T-cell (primary cell): ENCODE data around the gene DSCAM. TPM values are rescaled to one million over a fixed set of nuclear protein-coding genes. Genes with fewer than 3 reads are reported as not detected.

Experiments used
- ATAC-seq, 4 experiments: fragments of 200-7000 bp in 3 of 4; fragments of 150-1000 bp in 1 of 4; cut with Tn5 transposase; replicated peaks in 1 of 4; 1 replicate in 3 of 4; 2 replicates in 1 of 4; pipeline ENCODE4 v1.10.0; 2021; ENCODE audit warnings: moderate library complexity in 3 of 4, mild to moderate bottlenecking in 2 of 4, moderate number of reproducible peaks in 1 of 4
- CTCF ChIA-PET, 2 donors: fragments of 300-600 bp; sonication (Branson Sonifier 250); formaldehyde crosslinking; loops; one replicate each; lab custom pipeline; 2022; ENCODE audit warnings: antibody characterized with exemption in 2 of 2; lab: Charles Lee
- POLR2A ChIA-PET, 2 donors: fragments of 300-600 bp; sonication (Branson Sonifier 250); formaldehyde crosslinking; loops; one replicate each; lab custom pipeline; 2022; ENCODE audit warnings: antibody characterized with exemption in 2 of 2; lab: Charles Lee
- DNase-seq, 35 experiments: peaks; one replicate each; pipeline versions ENCODE4 v3.0.0 to v3.0.0-alpha.2; 2013 to 2023
- H3K27ac ChIP-seq: one replicate; pipeline ENCODE4 v1.5.1; 2013; ENCODE audit warnings: low read length
- H3K27me3 ChIP-seq, 2 experiments: replicated peaks in 1 of 2; 1 replicate in 1 of 2; 2 replicates in 1 of 2; pipeline versions ENCODE4 v1.6.1 to v1.7.0; 2013; ENCODE audit warnings: low read length in 1 of 2, mixed read lengths in 1 of 2; ENCODE audit not compliant: control insufficient read depth in 2 of 2, insufficient read depth in 2 of 2; ENCODE audit errors: extremely low read depth in 1 of 2
- H3K36me3 ChIP-seq, 2 donors: 1 replicate in 1 of 2; 2 replicates in 1 of 2; pipeline versions ENCODE4 v1.6.1 to v1.7.0; 2013; ENCODE audit warnings: low read length in 1 of 2; ENCODE audit not compliant: control insufficient read depth in 2 of 2, insufficient read depth in 1 of 2; ENCODE audit errors: extremely low read depth in 1 of 2
- H3K4me1 ChIP-seq, 2 experiments: 1 replicate in 1 of 2; 2 replicates in 1 of 2; pipeline versions ENCODE4 v1.6.1 to v1.7.0; 2013; ENCODE audit warnings: low read length in 2 of 2, mixed read lengths in 1 of 2; ENCODE audit not compliant: insufficient read depth in 2 of 2, control insufficient read depth in 1 of 2; ENCODE audit errors: extremely low read depth in 1 of 2
- H3K4me3 ChIP-seq, 2 donors: 1 replicate in 1 of 2; 2 replicates in 1 of 2; pipeline versions ENCODE4 v1.5.1 to v1.7.0; 2013; ENCODE audit warnings: mild to moderate bottlenecking in 2 of 2, low read length in 1 of 2, moderate library complexity in 1 of 2; ENCODE audit not compliant: control insufficient read depth in 1 of 2; ENCODE audit errors: extremely low read depth in 1 of 2
- H3K9me3 ChIP-seq: 2 replicates; pipeline ENCODE4 v1.7.0; 2013
- H3K27ac Mint-ChIP-seq, 2 donors: one replicate each; pipeline ENCODE4 v1.8.0; 2020 to 2021; ENCODE audit warnings: mild to moderate bottlenecking in 2 of 2, mixed read lengths in 2 of 2
- H3K27me3 Mint-ChIP-seq, 2 donors: one replicate each; pipeline ENCODE4 v1.8.0; 2021 to 2022; ENCODE audit warnings: mixed read lengths in 2 of 2
- H3K36me3 Mint-ChIP-seq: one replicate; pipeline ENCODE4 v1.8.0; 2021; ENCODE audit warnings: mixed read lengths
- H3K4me1 Mint-ChIP-seq, 3 donors: one replicate each; pipeline ENCODE4 v1.8.0; 2020 to 2022; ENCODE audit warnings: mixed read lengths in 3 of 3, mild to moderate bottlenecking in 1 of 3
- H3K4me3 Mint-ChIP-seq, 3 donors: one replicate each; pipeline ENCODE4 v1.8.0; 2020 to 2022; ENCODE audit warnings: mild to moderate bottlenecking in 3 of 3, mixed read lengths in 3 of 3, moderate library complexity in 3 of 3
- H3K9me3 Mint-ChIP-seq, 3 donors: one replicate each; pipeline ENCODE4 v1.8.0; 2020 to 2022; ENCODE audit warnings: mixed read lengths in 3 of 3
- WGBS: methylation state at CpG from one replicate; pipeline ENCODE4 v1.1.5; 2013; ENCODE audit warnings: missing lambda C conversion rate; ENCODE audit not compliant: insufficient coverage; 5-methylcytosine and 5-hydroxymethylcytosine counted together
- total RNA-seq, 35 experiments: library from RNA in 6 of 35; stranded (reverse) in 6 of 35; fragments of 120-200 nt in 1 of 35; gene quantifications; one replicate each; pipeline versions ENCODE4 v1.2.1 to v1.2.4 and lab custom pipeline; 2013 to 2026

The DSCAM gene
- total RNA-seq, 5 donors from 2014 or later (not counting 1 experiment from before 2014, with no cell fraction given) = not detected

DNA sequence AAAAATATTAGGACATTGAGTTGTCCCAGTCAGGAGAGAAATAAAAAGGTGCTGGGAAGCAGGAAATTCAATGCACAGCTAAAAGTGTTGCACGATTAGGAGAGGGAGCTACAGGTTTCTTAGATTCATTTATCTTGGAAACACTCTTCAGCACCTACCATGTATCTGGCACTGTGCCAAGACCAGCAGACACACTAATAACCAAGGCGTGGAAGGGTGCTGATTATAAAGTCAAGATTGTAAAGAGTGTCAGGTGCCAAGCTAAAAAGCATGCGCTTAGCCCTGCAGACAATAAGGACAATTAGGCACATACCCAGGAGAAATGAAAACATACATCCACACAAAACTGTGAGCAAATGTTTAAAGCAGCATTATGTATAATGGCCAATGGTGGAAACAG lies 129.9 kb downstream of the DSCAM start:
- Mint-ChIP-seq H3K36me3 (no peaks in the 10 kb centered on the region), H3K4me1 (no peaks in the 10 kb centered on the region), H3K9me3 (peaks cover 6 to 15% (median 14%) of the 10 kb centered on the region in 3 donors), H3K27me3 (no peaks in the 10 kb centered on the region), H3K4me3 (no peak overlapping the region), H3K27ac (no peak overlapping the region)
- POLR2A ChIA-PET = no interaction called here
- Histone ChIP-seq H3K27ac (no peak overlapping the region), H3K4me3 (no peak overlapping the region), H3K36me3 (no peaks in the 10 kb centered on the region), H3K9me3 (no peaks in the 10 kb centered on the region), H3K27me3 (peaks cover 0 to 3% of the 10 kb centered on the region in 2 experiments), H3K4me1 (no peaks in the 10 kb centered on the region)
- CTCF ChIA-PET = no interaction called here
- no CpG with 5 or more reads among the region's 3 CpGs for WGBS
- ATAC-seq = no peak
- peak in 1 of 35 experiments; percentile 1 for DNase-seq

DNA sequence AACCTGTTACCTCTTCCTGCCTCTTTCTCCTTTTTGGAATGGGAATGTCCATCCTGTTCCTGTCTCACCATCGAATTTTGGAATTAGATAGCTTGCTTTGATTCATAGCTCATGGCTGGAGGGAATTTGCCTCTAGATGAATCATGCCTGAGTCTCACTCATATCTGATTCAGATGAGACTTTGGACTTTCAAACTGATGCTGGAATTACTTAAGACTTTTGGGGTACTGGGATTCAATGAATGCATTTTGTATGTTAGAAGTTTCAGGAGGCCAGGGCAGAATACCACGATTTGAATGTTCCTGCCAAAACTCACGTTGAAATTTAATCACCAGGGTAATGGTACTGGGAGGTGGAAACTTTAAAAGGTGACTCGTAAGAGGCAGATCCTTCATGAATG lies 132.4 kb downstream of the DSCAM start:
- no peaks in the 10 kb centered on the region for H3K27me3 Mint-ChIP-seq
- peaks cover 0 to 6% (median 0%) of the 10 kb centered on the region in 3 donors for H3K9me3 Mint-ChIP-seq
- no peak for DNase-seq
- Histone ChIP-seq H3K4me3 (no peak overlapping the region), H3K27me3 (peaks cover 0 to 3% of the 10 kb centered on the region in 2 experiments), H3K9me3 (no peaks in the 10 kb centered on the region), H3K36me3 (no peaks in the 10 kb centered on the region), H3K27ac (no peak overlapping the region), H3K4me1 (no peaks in the 10 kb centered on the region)
- H3K36me3 Mint-ChIP-seq = no peaks in the 10 kb centered on the region
- H3K27ac Mint-ChIP-seq = no peak overlapping the region
- 72% methylated on average over 2 of the region's 4 CpGs for WGBS
- H3K4me3 Mint-ChIP-seq = no peak overlapping the region
- ATAC-seq = no peak
- ChIA-PET CTCF (no interaction called here), POLR2A (no interaction called here)
- H3K4me1 Mint-ChIP-seq = no peaks in the 10 kb centered on the region

DNA sequence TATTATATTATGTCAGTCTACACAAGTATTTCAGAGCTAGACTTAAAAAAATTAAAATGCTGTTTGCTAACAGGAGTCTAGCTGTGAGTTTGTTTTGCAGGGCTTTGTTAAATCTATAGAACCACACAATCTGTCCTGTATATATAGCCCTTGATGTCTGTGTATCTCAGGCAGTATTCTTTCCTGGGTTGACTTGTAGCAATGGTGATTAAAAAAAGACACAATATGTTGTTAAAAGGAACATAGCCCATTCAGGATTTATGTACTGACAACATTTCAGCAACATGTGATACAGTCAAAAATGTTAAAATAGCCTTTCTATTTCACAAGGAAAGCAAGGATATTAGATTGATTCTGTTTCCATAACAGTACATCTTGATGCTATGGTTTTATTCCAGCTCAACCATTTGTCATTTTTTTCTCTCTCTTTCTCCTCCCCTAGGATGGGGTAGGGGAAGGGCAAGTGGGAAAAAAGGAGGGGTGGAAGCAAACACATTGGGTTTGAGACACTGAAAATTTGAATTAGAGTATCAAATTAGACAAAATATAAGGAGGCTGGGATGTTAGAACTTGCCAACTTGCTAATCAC lies 139.2 kb downstream of the DSCAM start:
- Mint-ChIP-seq H3K27ac (no peak overlapping the region), H3K4me1 (no peaks in the 10 kb centered on the region), H3K9me3 (no peaks in the 10 kb centered on the region), H3K27me3 (no peaks in the 10 kb centered on the region), H3K4me3 (no peak overlapping the region), H3K36me3 (no peaks in the 10 kb centered on the region)
- no peak overlapping the region for H3K4me3 ChIP-seq
- no peak overlapping the region for H3K27ac ChIP-seq
- DNase-seq (no peak), ATAC-seq (no peak)
- ChIA-PET POLR2A (no interaction called here), CTCF (no interaction called here)
- no peaks in the 10 kb centered on the region for H3K36me3 ChIP-seq
- no peaks in the 10 kb centered on the region for H3K9me3 ChIP-seq
- H3K4me1 ChIP-seq = no peaks in the 10 kb centered on the region
- no peaks in the 10 kb centered on the region for H3K27me3 ChIP-seq

DNA sequence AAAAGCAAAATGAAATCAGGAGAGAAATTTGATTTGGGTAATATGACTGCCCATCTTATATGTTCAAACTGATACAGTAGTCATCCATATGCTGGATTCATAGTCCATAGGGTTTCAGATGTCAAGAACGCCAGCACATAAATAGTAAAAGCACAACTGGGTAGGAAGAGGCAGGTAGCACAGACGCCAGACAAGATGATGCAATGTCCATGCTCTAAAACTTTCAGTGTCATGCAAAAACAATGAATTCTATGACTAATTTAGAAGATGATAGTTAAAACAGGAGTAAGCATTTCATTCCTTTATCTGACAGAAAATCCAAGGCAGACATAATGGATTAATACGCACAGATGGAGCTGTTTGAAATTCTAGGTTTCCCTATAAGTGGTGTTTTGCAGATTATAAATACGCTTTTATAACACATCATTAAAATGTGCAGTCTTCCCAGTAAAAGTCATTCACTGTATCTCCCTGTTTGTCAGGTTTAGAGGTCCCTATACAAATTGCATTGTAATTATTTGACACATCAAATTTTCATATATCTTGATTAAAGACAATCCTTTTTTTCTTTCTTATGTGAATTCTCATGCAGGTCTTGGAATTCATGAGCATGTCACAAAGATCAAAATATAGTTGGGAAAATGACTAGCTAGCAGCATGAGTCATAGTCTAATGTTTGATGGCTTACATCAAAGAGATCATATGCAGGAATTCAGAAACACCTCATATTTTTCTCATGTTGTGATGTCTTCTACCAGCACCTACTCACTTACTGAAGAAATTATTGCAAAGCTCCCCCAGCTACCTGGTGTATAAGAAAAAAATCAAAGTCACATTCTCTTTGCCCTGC lies 139.9 kb downstream of the DSCAM start:
- no peak overlapping the region for H3K4me3 ChIP-seq
- H3K36me3 ChIP-seq = no peaks in the 10 kb centered on the region
- WGBS = no CpG with 5 or more reads among the region's 4 CpGs
- H3K27me3 ChIP-seq = no peaks in the 10 kb centered on the region
- no peaks in the 10 kb centered on the region for H3K4me1 Mint-ChIP-seq
- H3K9me3 ChIP-seq = no peaks in the 10 kb centered on the region
- no peaks in the 10 kb centered on the region for H3K4me1 ChIP-seq
- H3K27ac Mint-ChIP-seq = no peak overlapping the region
- no peak overlapping the region for H3K27ac ChIP-seq
- H3K27me3 Mint-ChIP-seq = no peaks in the 10 kb centered on the region
- POLR2A ChIA-PET = no interaction called here
- DNase-seq = no peak
- no peaks in the 10 kb centered on the region for H3K36me3 Mint-ChIP-seq
- no peak overlapping the region for H3K4me3 Mint-ChIP-seq
- H3K9me3 Mint-ChIP-seq = no peaks in the 10 kb centered on the region
- CTCF ChIA-PET = no interaction called here
- no peak for ATAC-seq

DNA sequence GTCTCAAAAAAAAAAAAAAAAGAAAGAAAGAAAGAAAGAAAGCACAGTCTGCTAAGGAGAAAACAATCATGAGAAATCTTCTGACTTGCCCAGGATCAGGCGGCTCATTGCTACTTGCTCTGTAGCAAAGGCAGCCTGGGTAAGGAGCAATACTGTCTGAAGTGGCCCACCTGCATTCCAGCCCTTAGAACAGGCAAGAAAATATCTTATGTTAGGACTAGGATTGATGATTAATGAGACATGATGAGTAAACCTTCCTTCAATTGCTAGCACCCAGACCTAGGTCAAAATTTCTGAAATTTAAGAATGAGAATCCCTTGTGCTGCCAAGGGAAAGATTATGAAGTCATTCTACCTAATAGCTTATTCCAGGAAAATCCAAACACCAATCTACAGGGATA lies 140.8 kb downstream of the DSCAM start:
- H3K4me1 Mint-ChIP-seq = no peaks in the 10 kb centered on the region
- H3K9me3 Mint-ChIP-seq = no peaks in the 10 kb centered on the region
- no peak overlapping the region for H3K27ac Mint-ChIP-seq
- H3K4me3 Mint-ChIP-seq = no peak overlapping the region
- no peaks in the 10 kb centered on the region for H3K27me3 Mint-ChIP-seq
- Histone ChIP-seq H3K27ac (no peak overlapping the region), H3K36me3 (no peaks in the 10 kb centered on the region), H3K4me3 (no peak overlapping the region), H3K27me3 (no peaks in the 10 kb centered on the region), H3K9me3 (no peaks in the 10 kb centered on the region), H3K4me1 (no peaks in the 10 kb centered on the region)
- CTCF ChIA-PET = no interaction called here
- ATAC-seq (no peak), DNase-seq (no peak)
- POLR2A ChIA-PET = no interaction called here
- H3K36me3 Mint-ChIP-seq = no peaks in the 10 kb centered on the region
- WGBS = 100% methylated on average over 1 of the region's 1 CpG

DNA sequence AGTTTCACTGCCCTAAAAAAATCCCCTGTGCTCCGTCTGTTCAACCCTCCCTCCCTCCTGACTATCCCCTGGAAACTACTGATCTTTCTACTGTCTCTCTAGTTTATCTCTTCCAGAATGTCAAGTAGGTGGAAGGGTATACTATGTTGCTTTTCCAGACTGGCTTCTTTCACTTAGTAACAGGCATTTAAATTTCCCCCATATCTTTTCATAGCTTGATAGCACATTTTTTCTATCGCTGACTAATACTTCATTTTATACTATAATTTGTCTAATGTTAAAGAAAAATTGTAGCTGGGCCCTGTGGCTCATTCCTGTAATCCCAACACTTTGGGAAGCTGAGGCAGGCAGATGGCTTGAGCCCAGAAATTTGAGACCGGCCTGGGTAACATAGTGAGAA lies 142.8 kb downstream of the DSCAM start:
- Histone ChIP-seq H3K36me3 (no peaks in the 10 kb centered on the region), H3K27me3 (no peaks in the 10 kb centered on the region), H3K4me3 (no peak overlapping the region), H3K27ac (no peak overlapping the region), H3K9me3 (no peaks in the 10 kb centered on the region), H3K4me1 (no peaks in the 10 kb centered on the region)
- no peak overlapping the region for H3K4me3 Mint-ChIP-seq
- ChIA-PET CTCF (no interaction called here), POLR2A (no interaction called here)
- ATAC-seq (no peak), DNase-seq (no peak)
- no peaks in the 10 kb centered on the region for H3K4me1 Mint-ChIP-seq
- H3K36me3 Mint-ChIP-seq = no peaks in the 10 kb centered on the region
- no peaks in the 10 kb centered on the region for H3K27me3 Mint-ChIP-seq
- peaks cover 0 to 4% (median 0%) of the 10 kb centered on the region in 3 donors for H3K9me3 Mint-ChIP-seq
- no CpG with 5 or more reads among the region's 3 CpGs for WGBS
- H3K27ac Mint-ChIP-seq = no peak overlapping the region
